ENCODE measurements around the gene TMEM250.

Gene TMEM250

GRCh38 chr9:136093995-136094881 is 24.4 kb downstream of the TMEM250 start:
- peak; percentile 57 for DNase-seq

DNA sequence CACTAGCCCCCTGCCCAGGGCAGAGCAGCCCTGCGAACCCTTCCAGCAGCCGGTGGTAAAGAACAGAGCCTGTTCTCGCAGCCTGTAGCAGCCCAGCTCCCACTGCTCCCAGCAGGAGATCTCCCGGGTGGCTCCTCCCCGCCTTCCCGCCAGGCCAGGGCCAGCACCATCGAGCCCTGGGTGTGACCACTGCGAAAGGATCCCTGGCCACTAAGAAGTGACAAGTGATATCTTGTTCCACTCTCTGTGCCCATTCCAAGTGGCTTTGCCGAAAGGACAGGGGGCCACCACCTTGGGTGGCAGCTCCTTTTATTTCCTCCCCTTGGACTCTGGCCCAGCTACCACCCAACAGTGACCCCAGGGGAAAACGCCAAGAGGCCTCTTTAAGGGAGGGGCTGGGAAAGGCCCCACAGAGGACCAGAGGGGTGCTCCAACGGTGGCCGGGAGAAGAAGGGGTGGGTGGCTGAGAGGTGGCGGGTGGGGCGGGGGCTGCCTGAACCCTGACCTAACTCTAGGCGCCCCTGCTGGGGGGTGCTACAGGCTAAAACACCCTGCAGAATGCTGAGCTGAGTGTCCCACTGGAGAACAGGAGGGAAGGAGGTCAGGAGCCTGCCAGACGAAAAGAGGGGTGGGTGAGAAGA is 25.2 kb downstream of the TMEM250 start:
- DNase-seq = no peak

GRCh38 chr9:136092741-136093140 is 25.9 kb downstream of the TMEM250 start:
- DNase-seq = no peak

- DNase-seq = no peak
Measured at GRCh38 chr9:136092353-136092650, 26.4 kb downstream of the TMEM250 start.

- no peak for DNase-seq
Measured at GRCh38 chr9:136091582-136092352, 26.9 kb downstream of the TMEM250 start.

DNA sequence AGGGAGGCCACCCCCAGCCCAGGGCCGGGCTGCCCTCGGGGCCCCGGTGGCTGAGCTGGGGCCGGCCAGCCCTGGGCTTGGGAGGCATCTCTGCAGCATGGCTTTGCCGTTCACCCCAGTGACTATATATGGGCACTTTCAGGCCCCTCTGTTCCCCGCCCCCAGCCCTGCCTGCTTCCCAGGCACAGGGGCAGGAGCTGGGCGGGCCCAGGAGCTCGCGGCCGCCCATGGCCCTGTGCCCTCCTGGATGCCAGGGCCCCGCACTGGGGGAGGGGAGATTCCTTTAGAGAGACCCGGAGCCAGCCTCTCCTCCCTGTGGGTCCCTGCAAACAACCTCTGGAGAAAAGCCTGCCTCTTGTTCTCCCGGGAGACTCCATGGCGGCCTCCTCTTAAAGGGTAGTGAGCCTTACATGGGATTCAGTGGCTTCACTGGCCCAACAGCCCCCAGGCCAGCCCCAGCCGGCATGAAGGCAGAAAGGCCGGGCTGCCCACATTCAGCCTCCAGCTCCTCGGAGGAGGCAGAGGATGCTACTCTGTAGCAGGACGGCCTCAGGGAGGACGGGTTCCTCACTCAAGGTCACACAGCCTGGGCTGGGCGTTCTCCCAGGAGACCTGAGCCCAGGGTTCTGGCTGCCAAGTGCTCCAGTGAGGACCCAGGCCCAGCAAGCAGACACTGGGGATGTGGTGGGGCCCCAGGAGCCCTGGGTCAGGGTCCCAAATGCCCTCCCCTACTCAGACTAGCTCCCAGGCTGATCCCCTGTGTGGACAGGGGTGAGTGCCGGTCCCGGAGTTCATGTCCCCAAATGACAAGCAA is 27.7 kb downstream of the TMEM250 start:
- no peak for DNase-seq

DNA sequence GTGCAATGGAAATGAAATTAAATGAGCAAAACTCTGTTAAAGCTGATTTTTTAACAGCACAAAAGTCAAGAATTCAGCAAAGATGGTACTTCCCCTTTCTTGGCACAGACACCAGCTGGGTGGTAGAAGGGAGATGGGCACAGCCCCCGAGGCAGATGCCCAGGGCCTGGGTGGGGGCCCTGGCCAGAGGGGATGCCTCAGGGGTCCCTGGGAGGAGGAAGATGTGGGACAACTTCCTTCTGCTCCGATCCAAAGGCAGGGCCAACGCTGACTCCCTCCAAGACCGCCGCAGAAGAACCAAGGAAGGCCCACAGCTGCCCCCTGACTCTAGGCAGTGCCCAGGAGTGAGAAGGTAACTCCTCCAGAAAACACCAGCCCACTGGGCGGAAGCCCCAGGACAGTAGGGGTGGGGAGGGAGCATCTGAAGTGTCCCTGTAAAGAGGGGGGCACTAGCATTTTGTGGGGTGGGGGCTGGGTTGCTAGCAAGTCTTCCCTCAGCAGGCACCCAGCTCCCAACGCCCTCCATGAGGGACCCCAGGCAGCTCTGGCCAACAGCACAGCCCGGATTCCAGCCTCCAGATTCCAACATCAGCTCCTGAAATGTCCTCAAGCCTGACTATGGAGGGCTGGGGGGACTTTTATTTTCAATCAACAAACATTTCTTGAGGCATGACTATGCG is 28.5 kb downstream of the TMEM250 start:
- DNase-seq = no peak

DNA sequence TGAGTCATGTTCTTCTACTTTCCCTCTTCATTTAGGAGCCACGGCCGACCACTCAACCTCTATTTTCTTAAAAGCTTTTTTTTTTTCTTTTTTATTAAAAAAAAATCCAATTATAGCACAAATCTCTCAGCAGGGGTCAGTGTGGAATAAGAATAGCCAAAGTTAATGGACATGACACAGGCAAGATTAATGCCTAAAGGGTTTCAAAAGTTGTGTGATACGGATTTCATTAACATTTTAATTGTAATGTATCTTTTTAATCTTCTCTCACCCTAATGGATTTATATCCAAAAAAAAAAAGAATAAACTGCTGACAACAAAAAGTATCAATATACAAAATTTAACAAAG is 29.0 kb downstream of the TMEM250 start:
- no peak for DNase-seq

GRCh38 chr9:136088939-136089696 is 29.6 kb downstream of the TMEM250 start:
- no peak for DNase-seq

DNA sequence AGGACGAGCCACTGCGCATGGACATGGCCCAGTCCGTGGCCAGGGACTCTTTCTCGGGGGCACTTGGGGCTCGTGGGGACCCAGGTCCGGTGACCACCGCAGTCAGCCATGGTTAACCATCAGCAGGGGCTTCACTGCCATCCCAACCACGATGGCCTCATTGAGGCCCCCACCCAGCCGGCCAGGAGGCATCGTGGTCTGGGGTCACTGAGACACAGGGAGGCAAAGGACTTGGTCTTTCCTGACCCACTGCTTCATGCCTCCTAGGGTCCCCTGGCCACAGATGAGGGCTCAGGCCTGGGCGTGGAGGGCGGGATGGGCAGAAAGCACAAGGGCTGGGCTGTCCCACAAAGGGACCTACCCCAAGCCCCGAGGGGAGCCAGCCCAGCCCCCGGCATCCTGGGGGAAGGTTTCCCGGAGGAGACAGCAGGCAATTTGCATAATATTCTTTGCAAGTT is 30.2 kb downstream of the TMEM250 start:
- DNase-seq = no peak

DNA sequence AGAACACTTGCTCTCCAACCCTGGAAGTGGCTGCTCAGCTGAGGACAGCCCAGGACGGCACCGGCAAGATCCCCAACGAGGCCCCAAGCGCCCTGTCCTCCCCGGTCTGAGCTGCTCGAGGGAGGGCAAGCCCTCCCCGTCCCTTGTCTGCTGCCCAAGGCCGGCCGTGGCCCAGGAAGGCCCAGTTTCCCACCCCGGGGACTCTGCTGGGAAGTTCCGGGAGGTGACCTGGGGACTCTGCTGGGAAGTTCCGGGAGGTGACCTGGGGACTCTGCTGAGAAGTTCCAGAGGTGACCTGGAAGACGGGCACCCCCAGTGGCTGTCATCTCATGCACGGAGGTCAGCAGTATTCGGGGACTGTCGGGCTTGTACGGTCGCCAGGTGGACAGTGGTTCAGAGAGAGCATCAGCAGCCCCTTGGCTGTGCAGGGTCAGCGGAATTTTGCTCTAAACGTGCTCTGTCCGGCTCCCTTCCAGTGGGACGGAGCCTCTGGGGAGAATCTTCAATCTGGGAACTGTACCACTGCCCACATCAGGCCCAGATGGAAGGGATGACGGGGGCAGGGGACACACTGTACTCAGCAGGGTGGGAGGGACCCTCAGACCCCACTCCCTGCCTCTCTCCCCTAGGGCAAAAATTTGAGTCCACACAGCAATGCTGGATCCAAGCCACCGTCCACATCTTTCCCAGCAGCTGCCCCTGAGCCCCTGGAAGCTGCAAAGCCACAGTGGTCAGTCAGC is 30.8 kb downstream of the TMEM250 start:
- DNase-seq = no peak

GRCh38 chr9:136086951-136087740 is 31.5 kb downstream of the TMEM250 start:
- DNase-seq = no peak

DNA sequence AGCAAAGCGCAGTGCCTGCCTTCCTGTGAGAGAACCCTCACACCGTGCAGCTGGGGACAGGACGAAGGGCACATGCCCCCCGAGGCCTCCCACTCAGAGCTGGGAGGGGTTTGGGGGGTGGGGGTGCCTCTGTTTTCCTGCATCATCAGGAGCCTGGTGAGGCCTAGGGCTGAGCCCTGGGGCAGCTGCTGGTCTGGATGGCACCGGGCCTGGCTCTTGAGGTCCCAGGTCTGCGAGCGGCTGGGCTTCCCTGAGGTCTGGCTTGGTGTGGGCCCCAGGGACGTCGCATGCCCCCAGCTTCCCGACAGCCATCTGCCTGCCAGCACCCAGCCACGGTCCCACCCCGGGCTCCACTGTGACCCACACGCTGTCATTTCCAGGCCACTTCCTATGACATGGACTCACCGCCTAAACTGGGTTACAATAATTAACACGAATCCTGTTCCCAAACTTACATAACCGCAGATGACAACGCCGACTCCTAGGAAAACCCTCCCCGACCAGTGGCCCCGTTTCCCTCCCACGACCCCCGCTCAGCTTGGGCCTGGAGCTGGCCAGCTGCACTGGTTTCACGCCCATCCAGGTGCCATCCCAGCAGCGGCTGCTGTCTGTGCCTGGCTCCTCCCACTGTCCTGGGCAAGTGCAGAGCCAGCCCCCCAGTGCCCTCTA is 32.3 kb downstream of the TMEM250 start:
- DNase-seq = no peak

DNA sequence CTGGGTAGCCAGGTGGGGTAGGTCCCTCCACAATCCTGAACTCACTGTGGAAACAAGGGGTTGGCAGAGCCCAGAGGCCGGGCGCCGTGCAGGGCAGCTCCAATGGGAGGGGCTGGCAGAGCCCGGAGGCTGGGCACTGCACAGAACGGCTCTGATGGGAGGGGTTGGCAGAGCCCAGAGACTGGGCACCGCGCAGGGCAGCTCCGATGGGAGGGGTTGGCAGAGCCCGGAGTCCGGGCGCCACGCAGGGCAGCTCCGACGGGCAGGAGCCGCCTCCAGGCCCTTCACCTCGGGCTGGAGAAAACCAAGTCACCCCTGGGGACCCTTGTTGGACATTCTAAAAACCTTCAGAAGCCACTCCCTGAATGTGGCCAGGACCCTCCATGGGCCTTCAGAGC is 32.9 kb downstream of the TMEM250 start:
- DNase-seq = no peak

DNA sequence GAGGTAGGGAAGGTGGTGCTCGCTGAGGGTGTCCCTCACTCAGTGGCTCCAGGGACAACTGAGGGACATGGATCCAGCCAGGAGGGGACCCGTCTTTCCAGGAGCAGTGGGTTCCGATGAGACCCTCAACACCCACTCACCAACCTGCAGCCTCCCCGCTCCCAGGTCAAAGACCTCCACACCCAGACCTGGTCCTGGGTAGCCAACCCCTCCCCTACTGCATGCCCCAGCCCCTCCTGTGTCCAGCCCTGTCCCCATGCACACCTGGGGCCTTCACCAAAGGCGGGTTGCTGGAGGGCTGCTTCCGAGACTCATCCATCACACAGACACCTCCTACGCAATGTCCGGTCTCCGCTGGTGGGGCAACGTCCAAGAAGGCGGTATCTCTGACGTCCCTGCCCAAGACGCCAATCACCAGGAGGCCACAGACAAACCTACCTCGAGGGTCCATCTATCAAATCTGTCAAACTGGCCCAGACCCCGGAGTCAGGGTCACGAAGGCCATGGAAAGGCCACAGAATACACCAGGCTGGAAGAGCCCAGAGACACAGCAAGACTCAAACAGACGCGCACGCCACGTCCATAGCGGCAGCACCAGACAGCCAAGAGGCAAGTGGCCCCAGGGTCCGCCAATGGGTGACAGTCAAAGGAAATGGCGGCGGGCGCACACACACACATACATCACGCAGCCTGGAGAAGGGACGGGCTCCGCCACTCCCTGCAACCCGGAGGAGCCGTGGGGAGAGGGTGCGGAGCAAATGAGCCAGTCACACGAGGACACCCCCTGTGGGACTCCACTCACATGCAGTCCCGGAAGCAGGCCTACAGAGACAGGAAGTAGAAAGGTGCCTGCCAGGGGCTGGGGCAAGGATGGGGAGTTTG is 34.4 kb downstream of the TMEM250 start:
- DNase-seq = no peak

DNA sequence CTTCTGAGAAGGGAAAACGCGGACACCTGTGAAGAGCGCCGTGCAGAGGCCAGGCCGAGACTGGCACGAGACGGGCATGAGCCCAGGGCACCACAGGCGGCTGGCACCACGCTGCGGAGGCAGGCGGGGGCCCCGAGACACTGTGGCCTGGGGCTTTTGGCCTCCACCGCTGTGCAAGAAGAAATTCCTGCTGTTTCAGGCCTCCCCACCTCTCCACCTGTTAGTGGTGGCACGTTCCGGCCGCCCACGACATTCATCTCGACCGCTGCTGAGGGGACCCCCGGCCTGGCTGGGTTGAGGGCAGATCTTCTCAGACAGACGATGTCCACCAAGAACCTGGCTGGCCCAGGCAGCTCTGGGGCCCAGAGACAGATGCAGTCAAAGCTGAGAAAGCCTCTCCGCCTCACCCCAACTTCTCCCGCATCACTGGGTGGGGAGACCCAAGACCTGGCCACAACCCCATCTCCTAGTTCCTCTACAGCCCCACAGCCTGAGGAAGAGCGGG is 35.1 kb downstream of the TMEM250 start:
- DNase-seq = no peak

GRCh38 chr9:136082496-136083361 is 35.9 kb downstream of the TMEM250 start:
- DNase-seq = no peak

All from CD4-positive, alpha-beta T cell treated with Interleukin-15 for 1 hour (primary cell).